Adrenal gland (tissue), 5 donors: Measurements from ENCODE around the gene CPN1.
"Not testable (repeated sequence)": the region's sequence is repeated elsewhere in the genome, so short reads cannot be mapped to it uniquely, and the experiment has no call there.

Source experiments
- POLR2A ChIP-seq, 2 donors: fragments of 450-650 bp; IDR thresholded peaks; one replicate each; pipeline ENCODE4 v1.6.1; 2017; ENCODE audit warnings: antibody characterized with exemption in 2 of 2, mild to moderate bottlenecking in 2 of 2, moderate library complexity in 1 of 2
- TF ChIP-seq, protein P1 (sequence below), 6 experiments: fragments of 450-650 bp in 4 of 6; fragments of 200-600 bp in 2 of 6; sonication (generic) in 1 of 6; IDR thresholded peaks; 1 replicate in 5 of 6; 2 replicates in 1 of 6; pipeline versions ENCODE4 v1.5.1 to v1.8.0; 2016 to 2021; ENCODE audit warnings: antibody characterized with exemption in 6 of 6, mild to moderate bottlenecking in 2 of 6, moderate library complexity in 1 of 6
- donor health status: DM: no; HTN: no; CAD: no.

DNA sequence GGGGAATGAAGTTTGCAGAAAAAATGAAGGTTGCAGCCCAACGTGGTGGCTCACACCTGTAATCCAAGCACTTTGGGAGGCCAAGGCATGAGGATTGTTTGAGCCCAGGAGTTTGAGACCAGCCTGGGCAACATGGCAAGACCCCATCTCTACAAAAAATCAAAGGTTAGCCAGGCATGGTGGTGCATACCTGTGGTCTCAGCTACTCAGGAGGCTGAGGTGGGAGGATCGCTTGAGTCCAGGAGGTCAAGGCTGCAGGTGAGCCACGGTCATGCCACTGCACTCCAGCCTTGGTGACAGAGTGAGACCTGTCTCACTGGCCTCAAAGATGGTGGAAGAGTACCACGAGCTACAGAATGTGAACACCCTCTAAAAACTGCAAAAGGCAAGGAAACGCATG is 5.0 kb upstream of the CPN1 start:
- TF ChIP-seq POLR2A (IDR thresholded peaks at IDR 0.05) = not testable (repeated sequence)
- TF ChIP-seq, protein P1, sequence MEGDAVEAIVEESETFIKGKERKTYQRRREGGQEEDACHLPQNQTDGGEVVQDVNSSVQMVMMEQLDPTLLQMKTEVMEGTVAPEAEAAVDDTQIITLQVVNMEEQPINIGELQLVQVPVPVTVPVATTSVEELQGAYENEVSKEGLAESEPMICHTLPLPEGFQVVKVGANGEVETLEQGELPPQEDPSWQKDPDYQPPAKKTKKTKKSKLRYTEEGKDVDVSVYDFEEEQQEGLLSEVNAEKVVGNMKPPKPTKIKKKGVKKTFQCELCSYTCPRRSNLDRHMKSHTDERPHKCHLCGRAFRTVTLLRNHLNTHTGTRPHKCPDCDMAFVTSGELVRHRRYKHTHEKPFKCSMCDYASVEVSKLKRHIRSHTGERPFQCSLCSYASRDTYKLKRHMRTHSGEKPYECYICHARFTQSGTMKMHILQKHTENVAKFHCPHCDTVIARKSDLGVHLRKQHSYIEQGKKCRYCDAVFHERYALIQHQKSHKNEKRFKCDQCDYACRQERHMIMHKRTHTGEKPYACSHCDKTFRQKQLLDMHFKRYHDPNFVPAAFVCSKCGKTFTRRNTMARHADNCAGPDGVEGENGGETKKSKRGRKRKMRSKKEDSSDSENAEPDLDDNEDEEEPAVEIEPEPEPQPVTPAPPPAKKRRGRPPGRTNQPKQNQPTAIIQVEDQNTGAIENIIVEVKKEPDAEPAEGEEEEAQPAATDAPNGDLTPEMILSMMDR (IDR thresholded peaks at IDR 0.05) = not testable (repeated sequence)
